Ramos (cell line): Measurements from ENCODE around the gene CCDC174.
"Not testable (repeated sequence)": the region's sequence is repeated elsewhere in the genome, so short reads cannot be mapped to it uniquely, and the experiment has no call there.

ENCODE experiments used
- in situ Hi-C: fragments of 300-500 bp; cut with MboI; formaldehyde crosslinking; loops from one replicate; pipeline ENCODE4 v1.14.3; 2022; ENCODE audit warnings: low sequenced_read_pairs; ENCODE audit not compliant: unreplicated experiment

Gene CCDC174

GRCh38 chr3:14651440-14652251 is at the start of gene CCDC174:
Gene CCDC174 (plus strand): TSS chr3:14651762. CDS start chr3:14651837, 75 bp downstream.
- in situ Hi-C loops: no loop called here

DNA sequence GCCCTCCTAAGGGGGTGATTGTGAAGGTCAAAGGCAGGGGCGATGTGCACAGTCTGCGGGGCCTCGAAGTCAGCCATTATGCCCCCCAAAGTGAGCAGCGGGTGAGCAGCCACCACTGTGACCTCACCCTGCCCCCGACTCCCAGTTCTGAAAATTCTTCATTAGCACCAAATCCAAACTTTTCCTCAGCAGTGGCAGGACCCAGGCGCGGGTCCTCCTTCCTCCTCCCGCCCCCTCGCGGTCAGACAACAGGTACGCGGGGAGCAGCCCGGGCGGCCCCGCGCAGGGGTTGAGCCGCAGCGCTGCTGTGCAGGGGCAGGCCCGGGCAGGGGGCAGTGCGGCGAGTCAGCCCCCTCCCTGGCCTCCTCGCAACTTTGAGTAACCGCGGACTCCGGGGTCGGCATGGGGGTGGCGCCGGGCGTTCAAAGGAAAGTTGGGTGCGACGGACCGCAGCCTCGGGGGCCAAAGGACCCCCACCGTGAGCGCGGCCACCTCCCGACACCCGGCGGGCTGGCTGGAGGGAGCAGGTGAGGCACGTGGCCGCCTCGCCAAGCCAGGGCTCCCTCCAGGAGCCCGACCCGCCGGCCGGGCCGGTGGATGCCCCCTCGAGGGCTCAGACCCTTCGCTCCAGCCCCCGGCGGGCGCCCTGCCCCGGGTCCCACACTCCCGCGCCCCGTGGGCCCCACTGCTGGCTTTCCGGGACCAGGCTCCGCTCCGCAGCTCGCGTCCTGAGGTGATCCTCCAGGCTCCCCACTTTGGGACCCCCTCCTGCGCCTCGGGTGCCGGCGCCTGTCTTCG is 49.4 kb upstream of the CCDC174 start:
- in situ Hi-C loops: no loop called here

GRCh38 chr3:14602804-14603644 is 48.5 kb upstream of the CCDC174 start:
- in situ Hi-C loops: no loop called here

DNA sequence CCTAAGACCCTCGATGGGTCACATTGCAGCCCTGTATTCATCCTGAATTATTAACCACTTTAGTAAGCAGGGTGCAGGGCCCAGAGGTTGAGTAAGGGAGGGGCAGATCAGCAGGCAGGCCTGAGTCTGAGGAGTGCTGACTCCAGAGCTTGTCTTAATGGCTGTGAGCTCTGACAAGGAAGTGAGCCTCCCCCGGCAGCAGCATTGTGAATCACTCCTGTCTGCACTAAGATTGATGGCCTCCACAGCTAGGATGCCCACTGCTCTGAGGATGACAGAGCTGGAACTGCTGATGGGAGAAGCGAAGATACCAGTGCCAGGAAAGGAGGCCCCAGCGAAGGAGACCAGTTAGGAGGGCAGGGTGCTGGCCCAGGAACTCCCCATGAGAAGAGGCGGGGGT is 46.5 kb upstream of the CCDC174 start:
- in situ Hi-C loops: no loop called here

DNA sequence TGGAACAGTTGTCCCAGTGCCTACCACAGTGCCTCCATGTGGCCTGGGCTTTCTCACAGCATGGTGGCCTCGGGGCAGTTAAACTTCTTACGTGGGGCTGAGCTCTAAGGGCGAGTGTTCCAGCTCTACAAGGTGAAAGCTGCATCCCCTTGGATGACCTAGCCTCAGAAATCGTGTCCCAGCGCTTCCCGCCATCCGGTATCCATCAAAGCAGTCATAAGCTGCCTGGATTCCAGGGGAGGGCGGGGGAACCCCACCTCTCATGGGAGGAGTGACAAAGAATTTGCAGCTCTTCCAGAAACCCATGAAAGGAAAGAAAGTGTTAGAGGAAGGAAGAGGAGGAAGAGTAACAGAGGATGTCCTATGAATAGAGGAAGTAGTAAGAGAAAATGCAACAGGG is 45.8 kb upstream of the CCDC174 start:
- in situ Hi-C loops: no loop called here

DNA sequence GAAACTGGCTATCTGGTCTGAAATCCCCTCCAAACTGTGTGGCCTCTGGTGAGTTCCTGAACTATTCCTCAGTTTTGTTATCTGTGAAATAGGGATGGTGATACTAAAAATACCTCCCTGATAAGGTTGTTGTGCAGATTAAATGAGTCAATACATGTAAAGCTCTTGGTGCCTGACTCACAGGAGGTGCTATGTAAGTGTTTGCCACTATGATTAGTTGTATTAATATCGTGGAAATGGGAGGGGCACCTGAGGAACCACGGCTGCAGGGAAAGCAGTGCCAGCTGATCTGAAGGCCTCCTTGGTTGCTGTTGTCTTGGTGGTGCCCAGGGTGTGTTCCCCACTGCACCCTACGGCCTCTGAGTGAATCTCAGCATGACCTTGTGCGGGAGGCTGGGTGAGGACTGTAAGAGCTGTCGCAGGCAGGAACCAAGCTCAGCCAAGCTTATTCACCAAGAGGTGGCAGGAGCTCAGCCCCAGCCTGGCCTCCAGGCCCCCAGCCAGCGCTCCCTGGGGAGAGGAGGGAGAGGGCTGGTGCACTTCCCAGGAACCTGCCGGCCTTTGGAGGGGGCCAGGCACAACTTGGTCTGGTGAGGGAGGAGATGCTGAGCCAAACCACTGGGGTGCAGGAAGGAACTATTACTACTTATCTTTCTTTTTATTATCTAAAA is 44.8 kb upstream of the CCDC174 start:
- in situ Hi-C loops: no loop called here

GRCh38 chr3:14608298-14608697 is 43.3 kb upstream of the CCDC174 start:
- in situ Hi-C loops: no loop called here

DNA sequence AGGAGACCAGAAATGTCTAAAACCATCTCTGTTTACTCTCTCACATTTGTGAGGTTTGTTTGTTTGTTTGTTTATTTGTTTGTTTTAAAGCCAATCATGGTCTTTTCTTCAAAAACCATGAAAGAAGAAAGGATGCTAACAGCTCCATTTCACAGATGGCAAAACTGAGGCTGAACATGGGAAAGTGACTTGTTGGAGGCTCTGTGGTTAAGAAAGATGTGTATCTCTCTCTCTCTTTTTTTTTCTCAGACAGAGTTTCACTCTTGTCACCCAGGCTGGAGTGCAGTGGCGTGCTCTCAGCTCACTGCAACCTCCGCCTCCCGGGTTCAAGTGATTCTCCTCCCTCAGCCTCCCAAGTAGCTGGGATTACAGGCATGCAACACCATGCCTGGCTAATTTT is 42.5 kb upstream of the CCDC174 start:
- in situ Hi-C loops: not testable (repeated sequence)

DNA sequence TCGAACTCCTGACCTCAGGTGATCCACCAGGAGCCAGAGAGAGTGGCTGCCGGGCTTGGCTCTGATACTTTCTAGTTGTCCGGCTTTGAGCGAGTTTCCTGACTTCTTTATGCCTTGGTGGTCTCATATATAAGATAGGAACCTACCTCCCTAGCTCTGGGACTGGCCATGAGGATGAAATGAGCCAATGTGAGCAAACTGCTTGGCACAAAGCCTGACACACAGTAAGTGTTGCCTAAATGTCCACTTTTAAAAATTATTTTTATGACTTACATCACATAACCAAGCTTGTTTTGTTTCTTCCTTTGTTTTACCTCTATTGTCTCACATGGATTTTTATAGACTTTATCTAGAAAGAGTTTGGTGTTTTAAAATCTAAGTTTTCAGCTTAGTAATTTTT is 42.1 kb upstream of the CCDC174 start:
- in situ Hi-C loops: no loop called here

GRCh38 chr3:14609941-14610340 is 41.6 kb upstream of the CCDC174 start:
- in situ Hi-C loops: no loop called here

DNA sequence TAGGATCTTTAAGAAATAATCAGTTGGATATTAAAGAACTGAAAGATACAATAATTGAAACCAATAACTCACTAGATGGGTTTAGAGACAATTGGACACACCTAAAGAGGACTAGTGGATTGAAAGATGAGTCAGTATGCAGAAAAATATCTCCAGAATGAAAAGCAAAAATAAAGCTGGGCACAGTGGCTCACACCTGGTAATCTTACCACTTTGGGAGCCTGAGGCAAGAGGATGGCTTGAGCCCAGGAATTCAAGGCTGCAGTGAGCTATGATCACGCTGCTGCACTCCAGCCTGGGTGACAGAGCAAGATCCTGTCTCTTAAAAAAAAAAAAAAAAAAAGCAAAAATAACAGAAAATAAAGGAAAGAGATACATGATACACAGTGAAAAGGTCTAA is 37.4 kb upstream of the CCDC174 start:
- in situ Hi-C loops: no loop called here

- in situ Hi-C loops: no loop called here
Observed at GRCh38 chr3:14614862-14615261, 36.7 kb upstream of the CCDC174 start.

DNA sequence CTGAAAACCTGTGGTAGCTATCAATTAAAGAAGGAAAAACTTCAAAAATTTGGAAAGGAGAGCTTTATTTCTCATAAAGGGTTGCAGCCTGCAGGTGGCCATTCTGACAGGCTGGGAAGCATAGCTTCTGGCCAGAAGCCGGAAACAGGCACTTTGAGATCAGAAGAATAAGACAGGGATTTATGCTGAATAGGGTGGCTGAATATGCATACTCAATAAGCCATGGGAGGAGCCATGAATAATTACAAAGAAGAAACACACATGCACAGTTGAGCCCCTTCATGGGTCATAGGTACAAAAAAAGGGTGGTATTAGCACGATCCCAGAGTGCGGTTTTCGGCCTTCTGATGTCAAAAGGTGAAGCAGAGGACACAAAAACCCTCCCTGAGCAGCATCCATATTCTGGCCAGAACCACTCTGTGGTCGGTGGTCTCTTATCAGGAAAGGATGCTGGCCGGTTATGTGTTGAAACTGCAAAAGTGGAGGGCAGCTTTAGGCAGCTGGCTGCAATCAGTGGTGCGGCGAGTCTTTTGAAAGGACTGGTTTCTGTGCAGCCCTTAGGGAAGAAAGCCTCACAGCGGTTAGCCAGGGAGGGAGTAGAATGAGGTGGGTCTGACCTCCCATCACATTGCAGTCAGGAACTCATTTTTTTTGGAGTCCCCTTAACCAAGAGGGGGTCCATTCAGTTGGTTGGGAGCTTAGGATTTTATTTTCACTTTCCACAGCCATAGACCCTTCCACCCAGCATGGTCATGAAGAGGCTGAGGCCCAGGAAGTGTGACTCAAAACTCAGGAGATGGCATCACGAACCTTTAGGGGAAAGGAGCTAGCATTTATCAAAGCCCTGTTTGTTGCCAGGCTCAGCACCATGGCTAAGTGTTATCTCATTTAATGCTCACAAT is 34.7 kb upstream of the CCDC174 start:
- in situ Hi-C loops: no loop called here

DNA sequence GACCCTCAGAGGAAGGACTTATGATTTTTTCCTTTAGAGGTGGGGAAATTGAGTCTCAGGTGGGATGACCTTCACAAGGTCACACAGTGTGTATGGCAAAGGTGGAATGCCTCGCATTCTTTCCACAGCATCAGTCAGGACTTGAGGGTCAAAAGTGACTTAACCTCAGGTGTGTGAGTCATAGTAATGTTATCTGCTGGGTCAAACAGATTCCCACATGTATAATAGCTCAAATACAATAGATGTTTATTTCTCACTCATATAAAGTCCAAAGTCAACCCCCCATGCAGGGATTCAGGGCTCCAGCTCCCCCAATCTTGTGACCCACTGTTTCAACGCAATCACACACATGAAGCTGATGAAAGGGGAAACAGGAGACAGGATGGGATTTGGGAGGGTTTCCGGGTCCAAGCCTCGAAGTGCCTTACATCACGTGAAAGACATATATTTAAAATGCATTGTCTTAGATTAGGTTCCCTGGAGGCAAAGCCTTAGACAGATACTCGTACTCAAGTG is 34.0 kb upstream of the CCDC174 start:
- in situ Hi-C loops: no loop called here

DNA sequence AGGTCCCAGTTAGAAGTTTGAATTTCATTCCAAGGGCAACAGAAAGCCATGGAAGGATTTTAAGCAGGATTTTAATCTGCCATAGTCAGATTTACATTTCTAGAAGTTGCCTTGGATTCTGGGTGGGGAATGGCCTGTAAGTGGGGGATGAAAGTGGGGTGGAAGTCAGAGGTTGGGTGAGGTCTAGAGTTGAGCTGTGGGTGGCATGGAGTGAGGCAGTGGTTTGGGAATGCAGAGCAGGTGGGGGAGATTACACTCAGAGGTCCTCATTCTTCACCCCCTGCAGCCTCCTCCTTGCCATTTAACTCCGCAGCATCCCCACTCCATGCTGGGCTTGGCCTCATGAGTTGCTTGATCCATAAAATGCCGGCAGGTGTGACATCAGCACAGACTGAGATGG is 32.0 kb upstream of the CCDC174 start:
- in situ Hi-C loops: no loop called here

DNA sequence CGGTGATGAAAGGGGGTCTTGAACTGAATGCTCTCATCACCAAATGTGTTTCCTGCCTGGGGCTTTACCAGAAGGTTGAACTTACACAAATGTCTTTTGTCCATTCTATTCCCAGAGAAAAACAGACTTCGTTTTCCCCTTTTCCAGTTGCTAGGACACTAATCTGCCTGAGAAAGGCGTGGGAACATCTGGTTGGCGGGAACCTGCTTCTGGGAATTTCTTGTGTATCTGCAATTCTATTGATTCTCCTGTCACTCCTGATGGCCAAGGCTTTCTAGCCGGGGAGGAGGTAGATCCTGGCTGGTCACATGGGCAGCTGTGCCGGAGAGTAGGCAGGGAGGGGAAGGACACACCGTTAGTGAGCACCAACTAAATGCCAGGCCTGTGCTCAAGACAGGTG is 31.1 kb upstream of the CCDC174 start:
- in situ Hi-C loops: no loop called here

GRCh38 chr3:14621093-14621492 is 30.5 kb upstream of the CCDC174 start:
- in situ Hi-C loops: no loop called here

GRCh38 chr3:14622368-14622767 is 29.2 kb upstream of the CCDC174 start:
- in situ Hi-C loops: no loop called here

DNA sequence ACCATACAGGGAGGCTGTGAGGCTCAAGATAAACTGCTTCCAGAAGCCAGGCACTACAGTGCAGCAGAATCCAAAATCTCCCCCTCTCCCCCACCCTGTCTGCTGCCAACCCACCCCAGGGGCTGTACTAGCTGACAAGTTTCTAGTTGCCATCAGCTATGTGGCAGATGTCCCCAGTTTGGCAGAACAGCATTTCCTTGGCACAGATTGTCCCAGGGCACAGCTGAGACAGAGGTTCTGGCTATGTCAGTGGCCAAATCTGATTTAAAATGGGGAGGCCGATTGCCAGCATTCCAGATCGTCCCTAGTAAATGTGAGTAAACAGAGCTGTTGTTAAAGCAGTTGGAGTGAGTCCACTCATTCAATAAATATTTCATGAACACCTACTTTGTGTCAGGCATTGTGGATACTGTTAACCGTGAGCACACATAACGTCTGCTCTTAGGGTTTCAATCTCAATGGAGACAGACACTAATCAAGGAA is 28.0 kb upstream of the CCDC174 start:
- in situ Hi-C loops: no loop called here
